Smooth muscle cell (in vitro differentiated cells): Measurements from ENCODE around the gene MGAT5. TPM values are rescaled to one million over a fixed set of nuclear protein-coding genes. Genes with fewer than 3 reads are reported as not detected.

Experiments
- DNase-seq: peaks from one replicate; lab custom pipeline; 2025; ENCODE audit not compliant: unreplicated experiment; lab: John Stamatoyannopoulos, UW
- H2AFZ ChIP-seq: fragments of 200-600 bp; sonication (generic); 2 replicates; pipeline ENCODE4 v1.6.0; 2016; ENCODE audit warnings: antibody characterized with exemption, low read depth, mild to moderate bottlenecking
- H3F3A ChIP-seq: fragments of 200-600 bp; sonication (generic); 2 replicates; pipeline ENCODE4 v1.6.0; 2017; ENCODE audit warnings: antibody characterized with exemption, low read depth
- H3K27ac ChIP-seq: fragments of 200-600 bp; sonication (generic); 2 replicates; pipeline ENCODE4 v1.5.1; 2016; ENCODE audit warnings: low read depth, mild to moderate bottlenecking
- H3K27me3 ChIP-seq: fragments of 200-600 bp; sonication (generic); 2 replicates; pipeline ENCODE4 v1.6.1; 2016; ENCODE audit warnings: low read depth, mild to moderate bottlenecking
- H3K36me3 ChIP-seq: fragments of 200-600 bp; sonication (generic); 2 replicates; pipeline ENCODE4 v1.5.1; 2016; ENCODE audit warnings: low read depth
- H3K4me1 ChIP-seq: fragments of 200-600 bp; sonication (generic); 2 replicates; pipeline ENCODE4 v1.5.1; 2016; ENCODE audit warnings: low read depth
- H3K4me2 ChIP-seq: fragments of 200-600 bp; sonication (generic); 2 replicates; pipeline ENCODE4 v1.6.0; 2016; ENCODE audit warnings: mild to moderate bottlenecking
- H3K4me3 ChIP-seq: fragments of 200-600 bp; sonication (generic); 2 replicates; pipeline ENCODE4 v1.5.1; 2016; ENCODE audit warnings: mild to moderate bottlenecking
- H3K79me2 ChIP-seq: fragments of 200-600 bp; sonication (generic); 2 replicates; pipeline ENCODE4 v1.6.0; 2016; ENCODE audit warnings: low read depth, mild to moderate bottlenecking
- H3K9ac ChIP-seq: fragments of 200-600 bp; sonication (generic); 2 replicates; pipeline ENCODE4 v1.6.0; 2016; ENCODE audit warnings: low read depth
- H3K9me3 ChIP-seq: fragments of 200-600 bp; sonication (generic); replicated peaks from 2 replicates; pipeline ENCODE4 v1.5.1; 2016; ENCODE audit warnings: low read depth
- H4K20me1 ChIP-seq: fragments of 200-600 bp; sonication (generic); 2 replicates; pipeline ENCODE4 v1.6.0; 2016; ENCODE audit warnings: low read depth
- CTCF ChIP-seq: fragments of 200-600 bp; sonication (generic); IDR thresholded peaks from 2 replicates; pipeline ENCODE4 v1.5.1; 2017; ENCODE audit warnings: borderline replicate concordance, mild to moderate bottlenecking, antibody characterized with exemption; ENCODE audit not compliant: insufficient read depth, poor library complexity, severe bottlenecking
- WGBS: methylation state at CpG from one replicate; pipeline ENCODE4 v1.1.7; 2016; ENCODE audit warnings: low lambda C conversion rate; 5-methylcytosine and 5-hydroxymethylcytosine counted together
- polyA plus RNA-seq: library from polyadenylated mRNA; unstranded; fragments of >200 nt; fragmentation: Nextera tagmentation; extraction: Ambion mirVana; gene quantifications from 2 replicates; pipeline ENCODE4 v1.2.1, GENCODE V29; 2016
- total RNA-seq: library from RNA; depleted of rRNA; stranded (reverse); fragments of >200 nt; gene quantifications from 2 replicates; pipeline ENCODE4 v1.2.3, GENCODE V29; 2014

MGAT5 gene
- total and polyA plus RNA-seq, 2 experiments from 2014 or later = 4.5 to 33.8 TPM

DNA sequence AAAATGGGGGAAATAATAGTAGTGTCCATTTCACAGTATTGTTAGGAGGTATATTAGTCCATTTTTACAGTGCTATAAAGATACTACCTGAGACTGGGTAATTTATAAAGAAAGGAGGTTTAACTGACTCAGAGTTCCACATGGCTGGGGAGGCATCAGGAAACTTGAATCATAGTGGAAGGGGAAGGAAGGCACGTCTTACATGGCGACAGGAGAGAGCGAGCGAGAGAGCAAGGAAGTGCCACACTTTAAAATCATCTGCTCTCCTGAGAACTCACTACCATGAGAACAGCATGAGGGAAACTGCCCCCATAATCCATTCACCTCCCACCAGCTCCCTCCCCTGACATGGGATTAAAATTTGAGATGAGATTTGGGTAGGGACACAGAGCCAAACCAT is 23.4 kb downstream of the MGAT5 start:
- TF ChIP-seq CTCF = no peak
- WGBS = 83% methylated on average over 4 of the region's 4 CpGs

DNA sequence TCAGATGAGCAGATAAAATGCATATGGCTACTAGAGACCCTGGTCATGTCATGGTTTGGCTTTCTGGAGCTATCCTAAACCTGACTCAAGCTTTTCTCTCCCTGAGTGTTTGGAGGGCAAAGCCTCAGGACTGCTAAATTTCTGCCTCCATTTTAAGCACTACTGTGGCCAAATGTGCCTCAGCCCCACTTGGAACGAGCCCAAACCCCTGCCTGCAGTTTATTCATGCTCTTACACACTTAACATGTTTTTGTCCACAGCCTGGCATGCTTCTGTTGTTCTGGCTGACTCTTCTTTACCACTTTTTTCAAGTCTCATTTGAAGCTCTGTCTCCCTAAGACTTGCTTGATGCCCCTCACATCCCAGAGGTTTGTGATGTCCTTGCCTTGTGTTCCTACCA is 24.7 kb downstream of the MGAT5 start:
- H3K9ac ChIP-seq = no peak overlapping the region
- no peaks in the 10 kb centered on the region for H3K4me1 ChIP-seq
- no peaks in the 10 kb centered on the region for H3K27me3 ChIP-seq
- no peaks in the 10 kb centered on the region for H3F3A ChIP-seq
- no peak for TF ChIP-seq CTCF
- H3K27ac ChIP-seq = no peak overlapping the region
- no peak overlapping the region for H2AFZ ChIP-seq
- 87% methylated on average over 1 of the region's 1 CpG for WGBS
- H3K9me3 ChIP-seq = no peaks in the 10 kb centered on the region
- no peaks in the 10 kb centered on the region for H4K20me1 ChIP-seq
- DNase-seq = no peak
- H3K4me3 ChIP-seq = no peak overlapping the region
- no peaks in the 10 kb centered on the region for H3K79me2 ChIP-seq
- H3K36me3 ChIP-seq = no peaks in the 10 kb centered on the region
- no peak overlapping the region for H3K4me2 ChIP-seq

More for the DNA sequence above, 23.4 kb downstream of the MGAT5 start:
- no peaks in the 10 kb centered on the region for H3K9me3 ChIP-seq
- no peaks in the 10 kb centered on the region for H3F3A ChIP-seq
- no peaks in the 10 kb centered on the region for H3K79me2 ChIP-seq
- no peak overlapping the region for H2AFZ ChIP-seq
- H3K9ac ChIP-seq = no peak overlapping the region
- no peak for DNase-seq
- no peak overlapping the region for H3K27ac ChIP-seq
- H3K4me1 ChIP-seq = no peaks in the 10 kb centered on the region
- H3K36me3 ChIP-seq = no peaks in the 10 kb centered on the region
- no peaks in the 10 kb centered on the region for H4K20me1 ChIP-seq
- no peak overlapping the region for H3K4me2 ChIP-seq
- no peak overlapping the region for H3K4me3 ChIP-seq
- no peaks in the 10 kb centered on the region for H3K27me3 ChIP-seq

DNA sequence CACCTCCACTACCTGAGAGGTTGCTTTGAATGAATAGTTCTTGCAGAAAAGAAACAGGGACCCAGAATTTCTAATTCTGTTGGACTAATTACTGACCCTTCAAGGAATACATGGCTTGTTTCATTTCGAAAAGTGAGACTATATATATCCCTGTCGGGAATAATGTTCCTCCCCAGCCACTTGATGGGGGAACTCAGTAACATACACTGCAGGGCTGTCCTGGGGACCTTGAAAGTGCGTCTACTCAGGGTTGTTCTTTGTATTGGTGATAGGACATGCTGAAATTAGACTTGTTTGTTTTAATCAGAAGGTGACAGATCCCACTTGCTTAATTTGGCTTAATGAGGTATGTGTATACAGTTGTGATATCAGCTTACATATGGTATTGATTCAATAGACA is 25.5 kb downstream of the MGAT5 start:
- Histone ChIP-seq H3K4me3 (no peak overlapping the region), H3K9me3 (no peaks in the 10 kb centered on the region), H2AFZ (no peak overlapping the region), H3K4me1 (peaks cover 4% of the 10 kb centered on the region), H4K20me1 (no peaks in the 10 kb centered on the region), H3K27me3 (no peaks in the 10 kb centered on the region), H3K27ac (no peak overlapping the region), H3F3A (peaks cover 4% of the 10 kb centered on the region), H3K36me3 (no peaks in the 10 kb centered on the region), H3K4me2 (no peak overlapping the region), H3K9ac (no peak overlapping the region), H3K79me2 (no peaks in the 10 kb centered on the region)
- no peak for DNase-seq
- TF ChIP-seq CTCF = no peak
- 99% methylated on average over 3 of the region's 3 CpGs for WGBS

- Histone ChIP-seq H3K4me2 (no peak overlapping the region), H3K79me2 (no peaks in the 10 kb centered on the region), H4K20me1 (no peaks in the 10 kb centered on the region), H3K9me3 (no peaks in the 10 kb centered on the region), H3K36me3 (no peaks in the 10 kb centered on the region), H2AFZ (no peak overlapping the region), H3K4me3 (no peak overlapping the region), H3K9ac (no peak overlapping the region), H3K27me3 (no peaks in the 10 kb centered on the region), H3K27ac (no peak overlapping the region), H3K4me1 (peaks cover 4% of the 10 kb centered on the region), H3F3A (peaks cover 4% of the 10 kb centered on the region)
- DNase-seq = no peak
- 92% methylated on average over 5 of the region's 5 CpGs for WGBS
- no peak for TF ChIP-seq CTCF
Observed at GRCh38 chr2:134280231-134280630, 26.4 kb downstream of the MGAT5 start.
